Activated gamma-delta T cell treated with Interleukin-2 at 50 U/mL for 16 hours (primary cell): Measurements from ENCODE around the gene NUDT3.
"Not testable (repeated sequence)": the region's sequence is repeated elsewhere in the genome, so short reads cannot be mapped to it uniquely, and the experiment has no call there.

Experiments
- DNase-seq: peaks from one replicate; pipeline ENCODE4 v3.0.0-alpha.2; 2020

NUDT3 gene

DNA sequence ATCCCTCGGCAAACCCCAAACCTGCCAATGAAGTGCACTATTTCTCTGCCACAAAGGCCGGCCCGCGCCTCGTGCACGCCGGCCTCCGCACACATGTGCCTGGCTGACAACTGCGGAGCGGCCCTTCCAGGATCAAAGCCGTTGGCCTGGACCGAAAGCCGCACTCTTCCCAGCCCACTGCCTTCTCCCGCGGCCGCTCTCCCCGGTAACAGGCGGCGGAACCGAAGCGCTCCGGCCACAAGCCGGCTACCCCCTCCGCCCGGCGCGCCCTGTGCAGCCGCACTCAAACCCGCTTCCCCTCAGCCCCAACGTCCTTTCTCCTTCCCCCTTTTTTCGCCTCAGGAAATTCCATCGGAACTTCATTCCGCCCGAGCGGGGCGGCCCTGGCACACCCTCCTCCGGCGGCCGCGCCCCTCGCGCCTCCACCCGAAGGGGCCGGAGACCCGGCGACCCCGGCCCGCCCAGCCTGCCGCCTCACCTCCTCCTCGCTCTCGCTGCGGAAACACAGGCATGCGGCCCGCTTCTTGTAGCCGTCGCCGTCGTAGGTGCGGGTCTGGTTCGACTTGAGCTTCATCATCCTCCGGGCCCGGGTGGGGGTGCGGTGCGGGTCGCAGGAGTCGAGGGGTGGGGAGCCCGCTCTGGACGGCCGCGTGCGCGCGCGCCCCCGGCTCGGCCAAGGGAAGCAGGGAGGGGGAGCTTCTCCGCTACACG lies 528 bp downstream of the NUDT3 start:
- DNase-seq = peak; percentile 34

DNA sequence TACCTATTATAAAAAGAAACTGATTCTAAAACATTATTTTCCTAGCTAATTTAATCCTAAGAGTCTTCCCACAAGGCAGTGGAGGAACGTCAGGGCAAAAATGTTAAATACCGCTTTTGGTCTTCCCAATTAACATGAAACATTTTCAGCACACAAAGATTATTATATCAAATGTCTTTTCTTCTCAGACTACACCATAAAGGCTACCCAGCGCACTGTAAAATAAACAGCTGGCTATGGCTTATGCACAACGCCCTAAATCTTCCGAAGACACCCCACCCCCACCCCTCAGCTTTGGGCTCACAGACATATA lies 1.0 kb downstream of the NUDT3 start:
- DNase-seq = no peak

DNA sequence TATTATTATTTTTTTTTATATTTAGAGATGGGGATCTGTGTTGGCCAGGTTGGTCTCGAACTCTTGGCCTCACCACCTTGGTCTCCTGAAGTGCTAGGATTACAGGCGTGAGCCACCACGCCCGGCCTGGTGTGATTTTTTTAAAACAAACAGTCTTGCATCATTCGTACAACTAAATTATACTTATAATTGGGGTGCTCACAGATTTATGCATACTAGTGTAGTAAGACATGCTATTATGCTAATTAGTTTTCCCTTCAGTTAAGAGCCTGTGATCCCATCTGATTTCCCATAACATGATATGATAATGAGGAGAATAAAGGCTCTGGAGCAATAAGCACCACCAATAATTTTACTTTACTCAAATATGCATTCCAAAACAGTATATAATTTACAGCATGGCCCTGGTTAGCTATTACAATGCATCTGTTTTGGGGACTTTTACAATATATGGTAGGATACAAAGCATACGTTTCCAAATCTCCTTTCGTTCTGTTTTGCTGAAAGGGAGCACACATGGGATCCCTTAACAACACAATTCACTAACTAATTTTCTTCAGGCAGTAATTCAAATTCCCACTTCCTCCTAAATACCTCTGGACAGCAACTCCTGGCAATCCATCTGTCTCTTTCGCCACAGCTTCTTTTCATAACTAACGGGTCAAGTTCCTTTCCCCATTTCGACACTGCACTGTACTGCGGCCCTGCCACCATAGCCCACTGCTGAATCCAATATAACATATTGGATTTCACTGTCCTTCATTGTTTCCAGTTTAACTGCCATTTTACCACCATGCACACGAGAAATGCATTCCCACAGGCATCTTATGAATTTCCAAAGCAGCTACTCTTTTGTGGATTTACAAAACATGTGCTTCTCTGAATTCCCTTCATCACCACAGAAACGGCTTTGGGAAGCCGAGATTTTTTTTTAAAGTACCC lies 1.7 kb downstream of the NUDT3 start:
- no peak for DNase-seq

DNA sequence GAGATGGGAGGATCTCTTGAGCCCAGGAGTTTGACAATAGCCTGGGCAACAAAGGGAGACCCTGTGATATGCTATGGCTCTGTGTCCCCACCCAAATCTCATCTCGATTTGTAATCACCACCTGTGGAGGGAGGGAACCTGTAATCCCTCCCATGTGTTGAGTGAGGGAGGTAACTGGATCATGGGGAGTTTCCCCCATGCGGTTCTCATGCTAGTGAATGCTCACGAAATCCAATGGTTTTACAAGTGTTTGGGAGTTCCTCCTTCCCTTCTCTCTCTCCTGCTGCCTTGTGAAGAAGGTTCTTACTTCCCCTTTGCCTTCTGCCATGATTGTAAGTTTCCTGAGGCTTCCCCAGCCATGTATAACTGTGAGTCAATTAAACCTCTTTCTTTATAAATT lies 3.4 kb downstream of the NUDT3 start:
- DNase-seq = no peak

DNA sequence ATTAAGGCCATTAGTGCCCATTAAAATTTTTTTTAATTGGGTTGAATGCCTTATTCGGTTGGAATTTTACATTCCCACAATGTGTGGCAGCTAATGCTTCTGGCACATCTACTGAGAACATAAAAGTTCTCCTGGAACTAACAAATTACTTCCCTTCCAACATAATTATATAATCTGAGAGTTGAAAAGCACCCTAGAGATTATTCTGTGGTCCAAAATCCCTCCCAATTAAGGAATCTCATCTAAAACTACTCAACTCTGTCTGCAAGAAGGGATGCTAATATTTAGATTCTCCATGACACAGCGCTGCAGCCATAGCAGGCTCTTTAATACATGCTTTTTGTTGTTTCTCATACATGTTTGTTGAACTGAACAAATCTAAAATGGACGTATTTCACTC lies 4.0 kb downstream of the NUDT3 start:
- no peak for DNase-seq

DNA sequence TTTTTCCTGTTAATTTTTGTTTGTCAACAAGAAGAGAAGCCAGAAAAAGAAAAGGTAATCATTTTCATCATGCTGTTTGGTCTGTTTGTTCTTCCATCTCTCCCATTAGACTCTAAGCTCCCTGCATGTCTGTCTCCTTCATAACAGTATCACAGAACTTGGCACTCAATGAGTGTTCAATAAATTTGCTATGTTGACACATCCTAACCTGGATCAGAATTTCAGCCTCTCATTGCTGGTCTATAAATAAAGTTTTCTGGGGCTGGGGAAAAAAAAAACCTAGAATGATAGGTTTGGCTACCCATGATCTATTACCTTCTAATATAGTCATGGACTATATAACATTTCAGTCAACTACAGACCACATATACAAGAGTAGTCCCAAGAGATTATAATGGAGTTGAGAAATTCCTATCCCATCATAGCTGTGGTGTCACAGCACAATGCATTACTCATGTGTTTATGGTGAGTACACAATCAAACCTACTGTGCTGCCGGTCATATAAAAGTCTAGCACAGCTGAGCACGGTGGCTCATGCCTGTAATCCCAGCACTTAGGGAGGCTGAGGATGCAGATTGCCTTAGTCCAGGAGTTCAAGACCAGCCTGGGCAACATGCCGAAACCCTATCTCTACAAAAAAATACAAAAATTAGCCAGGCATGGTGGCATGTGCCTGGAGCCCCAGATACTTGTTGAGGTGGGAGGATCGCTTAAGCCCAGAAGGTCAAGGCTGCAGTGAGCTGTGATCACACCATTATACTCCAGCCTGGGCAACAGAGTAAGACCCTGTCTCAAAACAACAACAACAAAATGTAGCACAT lies 5.9 kb downstream of the NUDT3 start:
- no peak for DNase-seq

DNA sequence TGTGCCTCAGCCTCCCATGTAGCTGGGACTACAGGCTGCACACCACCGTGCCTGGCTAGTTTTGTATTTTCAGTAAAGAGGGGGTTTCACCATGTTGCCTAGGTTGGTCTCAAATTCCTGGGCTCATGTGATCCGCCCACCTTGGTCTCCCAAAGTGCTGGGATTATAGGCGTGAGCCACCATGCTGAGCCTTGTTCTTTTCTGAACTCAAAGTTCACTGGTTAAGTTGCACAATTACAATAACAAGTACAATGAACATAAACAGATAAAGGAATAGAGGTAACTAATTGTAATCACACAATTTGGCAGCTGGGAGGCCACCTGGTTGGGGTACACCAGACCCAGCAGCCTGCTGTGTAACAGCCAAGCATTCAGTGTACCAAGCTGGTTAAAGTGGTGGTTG lies 6.7 kb downstream of the NUDT3 start:
- no peak for DNase-seq

DNA sequence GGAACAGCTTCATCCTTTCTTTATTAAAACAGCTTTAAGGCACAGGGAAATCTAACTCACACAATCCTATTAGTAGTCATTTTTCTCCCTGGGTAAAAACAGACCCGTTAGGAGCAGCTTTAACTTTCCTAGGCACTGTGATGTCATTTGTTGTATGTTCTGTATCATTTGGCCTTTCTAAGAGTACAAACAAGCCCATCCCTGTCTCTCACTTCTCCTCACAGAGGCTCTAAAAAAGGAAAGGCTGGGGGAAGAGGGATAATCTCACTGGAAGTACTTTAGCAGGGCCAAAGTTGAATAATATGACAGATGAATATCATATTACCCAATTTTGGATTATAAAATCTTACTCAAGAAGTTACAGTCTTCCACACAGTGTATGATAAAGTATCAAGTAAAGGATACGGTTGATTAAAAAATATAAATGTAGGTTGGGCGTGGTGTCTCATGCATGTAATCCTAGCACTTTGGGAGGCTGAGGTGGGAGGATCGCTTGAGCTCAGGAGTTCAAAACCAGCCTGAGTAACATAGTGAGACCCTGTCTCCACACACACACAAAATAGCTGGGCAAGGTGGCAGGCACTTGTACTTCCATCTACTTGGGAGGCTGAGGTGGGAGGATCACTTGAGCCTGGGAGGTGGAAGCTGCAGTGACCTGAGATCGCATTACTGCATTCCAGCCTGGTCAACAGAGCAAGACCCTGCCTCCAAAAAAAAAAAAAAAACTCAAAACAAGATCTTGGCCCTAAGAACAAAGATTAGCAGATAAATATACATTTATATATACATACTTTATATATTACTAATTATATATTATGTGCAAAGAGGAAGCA lies 7.9 kb downstream of the NUDT3 start:
- DNase-seq = no peak

DNA sequence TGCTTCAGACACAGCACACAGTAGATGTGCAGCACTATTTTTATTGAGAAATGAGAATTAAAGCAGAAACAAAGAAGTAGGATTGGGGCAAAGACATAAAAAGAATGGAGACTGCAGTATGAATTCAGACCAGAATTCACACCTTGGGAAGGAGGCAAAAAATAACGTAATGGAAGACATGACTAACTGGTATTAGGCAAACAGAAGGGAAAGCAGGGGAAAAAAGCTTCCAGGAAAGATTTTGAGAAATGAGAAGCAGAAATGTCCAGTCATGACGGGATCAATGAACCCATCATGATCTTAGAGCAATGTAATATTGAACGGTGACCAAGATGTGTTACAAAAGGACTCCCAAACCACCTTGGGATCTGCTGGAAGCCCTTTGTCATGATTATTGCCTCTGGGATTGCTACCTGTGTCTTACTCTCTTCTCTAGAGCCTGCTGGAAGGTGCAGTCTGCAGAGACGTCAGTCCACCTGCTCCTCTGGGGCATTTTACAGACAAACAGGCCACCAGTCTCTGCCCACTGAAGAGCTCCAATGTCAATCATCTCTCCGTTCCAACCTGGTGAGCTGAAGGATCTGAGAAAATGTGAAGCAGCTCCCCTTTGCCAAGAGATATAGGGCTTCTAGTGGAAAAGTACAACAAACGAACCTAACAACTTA lies 8.7 kb downstream of the NUDT3 start:
- DNase-seq = no peak

DNA sequence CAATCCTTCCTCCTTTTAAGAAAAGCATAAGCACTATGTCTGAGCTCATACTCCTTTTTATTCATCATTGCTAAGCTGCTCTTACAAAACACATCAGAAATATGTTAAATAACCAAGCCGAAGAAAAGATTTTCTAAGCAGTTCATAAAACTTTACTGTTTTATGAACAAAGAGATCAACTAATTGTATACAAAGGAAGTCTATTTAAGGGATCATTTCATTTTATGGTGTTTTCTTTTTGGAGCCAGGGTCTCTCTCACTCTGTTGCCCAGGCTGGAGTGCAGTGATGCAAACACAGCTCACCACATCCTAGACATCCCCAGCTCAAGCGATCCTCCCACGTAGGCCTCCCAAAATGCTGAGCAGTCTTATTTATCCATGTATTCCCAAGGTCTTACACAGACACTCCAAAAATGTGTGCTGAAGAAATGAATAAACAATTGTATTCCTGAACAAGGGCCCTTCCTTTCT lies 9.3 kb downstream of the NUDT3 start:
- no peak for DNase-seq

DNA sequence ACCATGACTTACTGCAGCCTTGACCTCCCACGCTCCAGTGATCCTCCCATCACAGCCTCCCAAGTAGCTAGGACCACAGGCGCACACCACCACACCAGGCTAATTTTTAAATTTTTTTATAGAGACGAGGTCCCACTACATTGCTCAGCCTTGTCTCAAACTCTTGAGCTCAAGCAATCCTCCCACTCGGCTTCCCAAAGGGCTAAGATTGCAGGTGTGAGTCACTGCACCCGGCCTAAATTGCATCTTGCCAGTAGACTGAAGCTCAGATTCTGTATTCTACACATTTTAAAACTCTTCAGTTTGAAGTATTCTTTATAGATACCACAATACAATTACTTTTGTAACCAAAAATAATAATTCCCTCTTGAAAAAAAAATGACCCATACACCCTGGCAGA lies 11.4 kb downstream of the NUDT3 start:
- no peak for DNase-seq

DNA sequence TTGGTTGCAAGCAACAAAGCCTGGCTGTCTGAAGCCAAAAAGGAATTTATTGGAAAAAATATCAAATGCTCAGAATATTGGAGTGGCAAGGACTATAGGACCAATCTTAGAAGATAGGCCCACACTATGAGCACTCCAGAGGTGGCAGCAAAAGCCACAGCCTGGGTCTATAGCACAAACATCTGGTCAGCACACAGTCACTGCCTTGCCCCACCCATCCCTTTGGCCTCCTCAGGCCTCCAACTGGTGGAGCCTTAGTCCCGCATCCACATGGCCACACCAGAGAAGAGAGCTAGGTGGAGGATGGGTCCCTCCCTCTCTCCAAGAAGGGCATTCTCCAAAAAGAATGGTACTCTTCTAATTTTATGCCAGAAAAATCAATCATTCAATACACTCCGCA lies 14.0 kb downstream of the NUDT3 start:
- DNase-seq = no peak

DNA sequence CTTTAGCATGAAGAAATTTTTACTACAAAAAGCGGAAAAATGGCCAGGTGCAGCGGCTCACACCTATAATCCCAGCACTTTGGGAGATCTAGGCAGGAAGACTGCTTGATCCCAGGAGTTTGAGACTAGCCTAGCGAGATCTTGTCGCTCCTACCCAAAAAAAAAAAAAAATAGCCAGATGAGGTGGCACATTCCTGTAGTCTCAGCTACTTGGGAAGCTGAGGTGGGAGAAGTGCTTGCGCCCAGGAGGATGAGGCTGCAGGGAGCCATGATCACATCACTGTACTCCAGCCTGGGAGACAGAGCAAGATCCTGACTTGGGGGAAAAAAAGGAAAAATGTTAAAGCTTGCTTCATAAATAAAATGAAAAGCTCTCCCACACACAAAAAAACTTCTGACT lies 14.5 kb downstream of the NUDT3 start:
- no peak for DNase-seq

DNA sequence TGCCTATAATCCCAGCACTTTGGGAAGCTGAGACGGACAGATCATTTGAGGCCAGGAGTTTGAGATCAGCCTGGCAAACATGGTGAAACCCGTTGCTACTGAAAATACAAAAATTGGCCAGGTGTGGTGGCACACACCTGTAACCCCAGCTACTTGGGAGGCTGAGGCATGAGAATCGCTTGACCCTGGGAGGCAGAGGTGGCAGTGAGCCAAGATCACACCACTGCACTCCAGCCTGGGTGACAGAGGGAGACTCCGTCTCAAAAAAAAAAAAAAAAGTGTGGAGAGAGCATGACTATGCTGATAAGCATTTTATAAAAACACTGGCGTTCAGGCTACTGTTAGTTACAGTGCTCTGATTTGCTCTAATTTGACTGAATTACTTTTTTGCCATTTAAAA lies 14.9 kb downstream of the NUDT3 start:
- not testable (repeated sequence) for DNase-seq

DNA sequence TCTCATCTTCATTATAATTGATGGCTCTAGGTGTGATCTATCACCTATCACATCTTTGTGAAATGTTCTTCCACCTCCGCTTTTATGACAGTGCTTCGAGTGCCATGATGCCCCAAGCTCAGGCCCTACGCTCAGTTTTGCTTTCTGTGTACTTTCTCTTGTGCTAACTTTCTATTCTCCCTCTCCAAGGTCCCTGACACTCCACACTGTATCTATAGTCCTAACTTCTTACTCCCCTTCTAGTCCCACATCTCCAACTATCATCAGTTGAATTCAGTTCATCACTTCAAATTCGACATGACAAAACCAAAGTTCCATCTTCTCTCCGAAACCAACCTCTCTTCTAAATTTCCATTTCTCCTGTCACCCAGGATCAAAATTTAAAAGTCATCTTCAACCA lies 16.6 kb downstream of the NUDT3 start:
- no peak for DNase-seq

DNA sequence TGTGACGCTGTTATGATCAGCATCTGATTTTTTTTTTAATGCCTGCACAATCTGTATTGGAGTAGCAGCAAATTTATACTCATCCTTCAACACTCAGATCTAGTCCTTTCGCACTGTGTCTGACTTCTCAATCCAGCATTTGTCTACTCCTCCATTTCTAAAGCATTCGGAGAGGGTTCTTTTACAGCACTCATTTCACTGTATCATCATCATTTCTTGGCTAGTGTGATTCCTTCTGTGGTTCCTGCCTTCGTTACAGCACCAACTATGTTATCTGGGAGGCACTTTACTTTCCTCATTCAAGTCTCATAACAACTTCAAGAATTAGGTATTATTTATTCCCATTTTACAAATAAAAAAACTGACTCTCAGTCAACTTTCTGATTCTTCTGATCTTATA lies 18.0 kb downstream of the NUDT3 start:
- no peak for DNase-seq

DNA sequence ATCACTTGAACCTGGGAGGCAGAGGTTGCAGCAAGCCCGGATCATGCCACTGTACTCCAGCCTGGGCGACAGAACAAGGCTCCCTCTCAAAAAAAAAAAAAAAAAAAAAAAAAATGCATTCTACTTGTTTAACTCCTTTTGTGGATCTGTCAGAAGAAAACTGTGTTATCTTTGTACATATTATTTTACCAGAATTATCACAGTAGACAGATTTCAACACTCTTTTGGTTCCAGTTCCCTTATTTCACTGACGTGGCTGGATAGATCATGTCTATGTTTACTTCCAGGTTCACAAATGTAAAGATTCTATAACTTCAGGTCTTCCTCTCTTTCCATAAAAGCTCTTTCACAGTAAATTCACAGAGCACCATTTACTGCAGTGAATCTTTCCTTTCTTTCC lies 18.4 kb downstream of the NUDT3 start:
- DNase-seq = no peak

DNA sequence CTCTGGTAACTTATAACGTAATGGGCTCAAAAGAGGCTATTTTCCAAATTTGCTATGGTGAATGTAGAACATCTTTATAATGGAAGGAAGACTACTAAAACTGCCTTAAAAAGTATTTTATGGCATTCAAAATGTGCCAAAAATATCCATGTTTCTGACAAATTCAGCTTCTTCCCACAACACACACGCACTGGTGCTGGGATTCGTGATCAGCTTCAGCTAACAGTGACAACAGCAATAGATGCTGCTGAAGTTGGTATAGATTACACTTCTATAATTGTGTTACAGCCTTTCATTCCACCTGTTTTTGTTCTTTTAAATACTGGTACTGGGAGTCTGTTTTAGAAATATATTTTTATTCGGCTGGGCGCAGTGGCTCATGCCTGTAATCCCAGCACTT lies 19.0 kb downstream of the NUDT3 start:
- DNase-seq = no peak

DNA sequence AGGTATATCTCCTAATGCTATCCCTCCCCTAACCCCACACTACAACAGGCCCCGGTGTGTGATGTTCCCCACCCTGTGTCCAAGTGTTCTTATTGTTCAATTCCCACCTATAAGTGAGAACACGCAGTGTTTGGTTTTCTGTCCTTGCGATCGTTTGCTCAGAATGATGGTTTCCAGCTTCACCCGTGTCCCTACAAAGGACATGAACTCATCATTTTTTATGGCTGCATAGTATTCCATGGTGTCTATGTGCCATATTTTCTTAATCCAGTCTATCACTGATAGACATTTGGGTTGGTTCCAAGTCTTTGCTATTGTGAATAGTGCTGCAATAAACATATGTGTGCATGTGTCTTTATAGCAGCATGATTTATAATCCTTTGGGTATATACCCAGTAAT lies 20.6 kb downstream of the NUDT3 start:
- not testable (repeated sequence) for DNase-seq

DNA sequence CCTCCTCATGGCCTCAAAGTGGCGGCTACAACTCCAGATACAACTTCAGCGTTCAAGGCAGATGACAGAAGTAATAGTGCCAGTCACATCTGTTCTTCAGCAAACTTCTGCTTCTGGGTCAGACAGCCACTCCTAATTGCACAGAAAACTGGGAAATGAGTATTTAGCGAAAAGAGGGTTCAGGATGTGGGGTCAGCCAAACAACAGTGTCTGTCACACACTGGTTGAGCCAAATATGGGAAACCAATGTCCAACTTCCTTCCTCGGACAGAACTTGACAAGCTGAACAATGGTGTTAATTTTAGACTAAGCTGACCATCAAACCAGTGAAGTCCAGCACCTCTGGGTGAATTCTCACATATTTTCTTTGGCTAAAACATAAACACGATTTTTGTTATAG lies 22.1 kb downstream of the NUDT3 start:
- DNase-seq = no peak

DNA sequence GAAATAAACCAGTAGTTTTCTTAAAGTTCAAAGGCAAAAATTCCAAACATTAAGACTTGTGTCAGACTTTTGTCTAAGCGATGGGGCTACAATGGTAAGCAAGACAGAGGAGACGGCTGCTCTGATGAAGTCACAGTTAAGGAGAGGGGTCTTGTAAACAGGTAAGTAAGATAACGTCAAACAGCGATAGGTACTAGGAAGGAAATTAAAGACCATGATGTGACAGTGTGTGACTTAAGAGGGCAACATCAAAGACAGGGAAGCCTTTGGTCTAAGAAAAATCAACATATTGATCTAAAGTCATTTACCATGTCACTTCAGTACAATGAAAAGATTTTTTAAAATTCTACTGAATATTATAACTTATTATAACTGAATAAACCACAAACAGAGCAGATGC lies 23.1 kb downstream of the NUDT3 start:
- no peak for DNase-seq

DNA sequence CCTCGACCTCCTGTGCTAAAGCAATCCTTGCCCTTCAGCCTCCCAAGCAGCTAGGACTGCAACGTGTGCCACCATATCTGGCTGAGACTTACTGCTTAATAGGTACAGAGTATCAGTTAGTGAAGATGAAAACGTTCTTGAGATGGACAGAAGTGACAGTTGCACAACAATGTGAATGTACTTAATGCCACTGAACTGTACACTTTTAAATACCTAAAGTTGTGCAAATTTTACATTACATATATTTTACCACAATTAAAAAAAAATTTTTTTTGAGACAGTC lies 25.9 kb downstream of the NUDT3 start:
- DNase-seq = no peak
